Endothelial cell of umbilical vein (primary cell): ENCODE measurements around the gene ANKRD44. TPM values are rescaled to one million over a fixed set of nuclear protein-coding genes. Genes with fewer than 3 reads are reported as not detected.

ENCODE experiments used
- BruUV-seq: library from RNA; stranded (reverse); fragments of 400-500 nt; replicated peaks from 2 replicates; lab custom pipeline; 2021; lab: Mats Ljungman, UMichigan
- CTCF ChIA-PET: fragments of 300-600, 350-600 bp; sonication (Branson Sonifier 250); formaldehyde crosslinking; loops from one replicate; lab custom pipeline; 2021; ENCODE audit warnings: antibody characterized with exemption, inconsistent platforms; lab: Charles Lee
- POLR2A ChIA-PET: fragments of 300-600, 350-600 bp; sonication (Branson Sonifier 250); formaldehyde crosslinking; loops from one replicate; lab custom pipeline; 2021; ENCODE audit warnings: antibody characterized with exemption, inconsistent platforms; lab: Charles Lee
- DNase-seq: peaks from one replicate; pipeline ENCODE4 v3.0.0-alpha.2; 2011; ENCODE audit warnings: low read depth, low spot score
- FAIRE-seq: peaks from 2 replicates; lab custom pipeline; 2011; peaks lifted over from hg19 to GRCh38; lab: Jason Lieb, UNC
- H2AFZ ChIP-seq: 2 replicates; pipeline ENCODE4 v1.6.0; 2012; ENCODE audit warnings: low read depth, low read length, control low read depth, inconsistent platforms
- H3K27ac ChIP-seq: 2 replicates; pipeline ENCODE4 v1.5.1; 2011; ENCODE audit warnings: low read depth, mild to moderate bottlenecking, control low read depth, low read length, moderate library complexity; ENCODE audit not compliant: insufficient read depth
- H3K27me3 ChIP-seq, 2 experiments: 2 replicates each; pipeline versions ENCODE4 v1.6.0 to v1.6.1; 2011; ENCODE audit warnings: low read length in 2 of 2, mixed read lengths in 1 of 2; ENCODE audit not compliant: control insufficient read depth in 2 of 2, insufficient read depth in 2 of 2
- H3K36me3 ChIP-seq, 2 experiments: 2 replicates in 1 of 2; 3 replicates in 1 of 2; pipeline ENCODE4 v1.5.1; 2011; ENCODE audit warnings: low read length in 2 of 2, mild to moderate bottlenecking in 1 of 2, moderate library complexity in 1 of 2; ENCODE audit not compliant: control insufficient read depth in 2 of 2, insufficient read depth in 2 of 2; ENCODE audit errors: extremely low read depth in 1 of 2
- H3K4me1 ChIP-seq: 3 replicates; pipeline ENCODE4 v1.5.1; 2011; ENCODE audit warnings: mild to moderate bottlenecking, low read length; ENCODE audit not compliant: control insufficient read depth, insufficient read depth; ENCODE audit errors: extremely low read depth
- H3K4me2 ChIP-seq: 2 replicates; pipeline ENCODE4 v1.6.1; 2011; ENCODE audit warnings: low read length, control low read depth, mixed read lengths; ENCODE audit not compliant: insufficient read depth
- H3K4me3 ChIP-seq, 3 experiments: fragments of 200-600 bp in 1 of 3; sonication (generic), shearing (Covaris generic) in 1 of 3; replicated peaks in 1 of 3; 2 replicates each; pipeline ENCODE4 v1.5.1; 2011 to 2016; ENCODE audit warnings: control low read depth in 3 of 3, low read length in 3 of 3, mild to moderate bottlenecking in 2 of 3, inconsistent platforms in 1 of 3, low read depth in 1 of 3, moderate library complexity in 1 of 3; ENCODE audit not compliant: insufficient read depth in 1 of 3
- H3K79me2 ChIP-seq: 2 replicates; pipeline ENCODE4 v1.6.0; 2012; ENCODE audit warnings: low read length, inconsistent platforms; ENCODE audit not compliant: control insufficient read depth, insufficient read depth
- H3K9ac ChIP-seq: replicated peaks from 2 replicates; pipeline ENCODE3; 2011; ENCODE audit warnings: low read length, control low read depth; ENCODE audit not compliant: insufficient read depth; ENCODE audit errors: extremely low read depth
- H3K9me1 ChIP-seq: replicated peaks from 3 replicates; pipeline ENCODE4 v1.6.0; 2011; ENCODE audit warnings: mild to moderate bottlenecking, low read length; ENCODE audit not compliant: control insufficient read depth, insufficient read depth; ENCODE audit errors: extremely low read depth
- H3K9me3 ChIP-seq: replicated peaks from 2 replicates; pipeline ENCODE4 v1.5.1; 2012; ENCODE audit warnings: low read length, inconsistent platforms; ENCODE audit not compliant: control insufficient read depth, insufficient read depth
- H4K20me1 ChIP-seq: replicated peaks from 2 replicates; pipeline ENCODE3; 2011; ENCODE audit warnings: mild to moderate bottlenecking, low read length; ENCODE audit not compliant: control insufficient read depth, insufficient read depth; ENCODE audit errors: extremely low read depth
- EZH2 ChIP-seq: IDR thresholded peaks from 2 replicates; pipeline ENCODE4 v1.6.1; 2012; ENCODE audit warnings: borderline replicate concordance, low read depth, mild to moderate bottlenecking, moderate library complexity, low read length, inconsistent platforms; ENCODE audit not compliant: severe bottlenecking
- FOS ChIP-seq: IDR thresholded peaks from 2 replicates; pipeline ENCODE4 v1.6.1; 2011; ENCODE audit warnings: mild to moderate bottlenecking, low read length, moderate library complexity, borderline replicate concordance; ENCODE audit not compliant: insufficient read depth
- GATA2 ChIP-seq: IDR thresholded peaks from 2 replicates; pipeline ENCODE4 v1.7.0; 2011; ENCODE audit warnings: low read depth, mild to moderate bottlenecking, moderate library complexity, mixed read lengths, low read length; ENCODE audit not compliant: insufficient read length, insufficient read depth
- JUN ChIP-seq: IDR thresholded peaks from 2 replicates; pipeline ENCODE4 v1.6.1; 2011; ENCODE audit warnings: borderline replicate concordance, low read depth; ENCODE audit not compliant: insufficient read length, insufficient read depth
- MYC ChIP-seq: IDR thresholded peaks from one replicate; pipeline ENCODE4 v1.6.1; 2011; ENCODE audit warnings: mild to moderate bottlenecking, low read depth, low read length
- POLR2A ChIP-seq: IDR thresholded peaks from 2 replicates; pipeline ENCODE4 v1.6.1; 2012; ENCODE audit warnings: low read depth, mild to moderate bottlenecking, control low read depth, low read length
- POLR2AphosphoS5 ChIP-seq: IDR thresholded peaks from 2 replicates; pipeline ENCODE4 v1.6.1; 2012; ENCODE audit warnings: low read depth, mild to moderate bottlenecking, control low read depth, low read length, moderate library complexity; ENCODE audit not compliant: insufficient read depth
- dilution Hi-C: fragments of 300-500 bp; cut with MboI; formaldehyde crosslinking; loops from one replicate; pipeline ENCODE4 v1.15.0; 2019; ENCODE audit warnings: low sequenced_read_pairs; ENCODE audit not compliant: extremely low pct_ligation_motif_present
- intact Hi-C: fragments of 100-400 bp; cut with micrococcal nuclease; formaldehyde crosslinking; loops from one replicate; pipeline ENCODE4 v1.10.0; 2022
- polyA plus RNA-seq, 4 experiments: library from polyadenylated mRNA; depleted of rRNA in 3 of 4; stranded (reverse) in 3 of 4; unstranded in 1 of 4; fragments of >200 nt; gene quantifications; 2 replicates each; pipeline versions ENCODE4 v1.2.1 to v1.2.3, GENCODE V29; 2011 to 2012; ENCODE audit warnings: missing spikeins in 1 of 4
- total RNA-seq: library from RNA; stranded (reverse); gene quantifications from 2 replicates; pipeline ENCODE4 v1.2.3, GENCODE V29; 2021
- TF ChIP-seq, protein P1 (sequence below), 2 donors: IDR thresholded peaks; 1 replicate in 1 of 2; 2 replicates in 1 of 2; pipeline ENCODE4 v1.5.1; 2011; ENCODE audit warnings: low read length in 2 of 2, mild to moderate bottlenecking in 2 of 2, moderate library complexity in 2 of 2, control low read depth in 1 of 2, inconsistent platforms in 1 of 2, low read depth in 1 of 2; ENCODE audit not compliant: insufficient read depth in 1 of 2; ENCODE audit errors: extremely low read depth in 1 of 2
- TF ChIP-seq, protein P2 (sequence below): IDR thresholded peaks from 2 replicates; pipeline ENCODE4 v1.6.1; 2011; ENCODE audit not compliant: insufficient read depth, insufficient read length

The ANKRD44 gene
- total and polyA plus RNA-seq, 2 donors (not counting 3 experiments of a cell fraction or from before 2014, with no cell fraction given): 3.4 to 6.1 TPM

DNA sequence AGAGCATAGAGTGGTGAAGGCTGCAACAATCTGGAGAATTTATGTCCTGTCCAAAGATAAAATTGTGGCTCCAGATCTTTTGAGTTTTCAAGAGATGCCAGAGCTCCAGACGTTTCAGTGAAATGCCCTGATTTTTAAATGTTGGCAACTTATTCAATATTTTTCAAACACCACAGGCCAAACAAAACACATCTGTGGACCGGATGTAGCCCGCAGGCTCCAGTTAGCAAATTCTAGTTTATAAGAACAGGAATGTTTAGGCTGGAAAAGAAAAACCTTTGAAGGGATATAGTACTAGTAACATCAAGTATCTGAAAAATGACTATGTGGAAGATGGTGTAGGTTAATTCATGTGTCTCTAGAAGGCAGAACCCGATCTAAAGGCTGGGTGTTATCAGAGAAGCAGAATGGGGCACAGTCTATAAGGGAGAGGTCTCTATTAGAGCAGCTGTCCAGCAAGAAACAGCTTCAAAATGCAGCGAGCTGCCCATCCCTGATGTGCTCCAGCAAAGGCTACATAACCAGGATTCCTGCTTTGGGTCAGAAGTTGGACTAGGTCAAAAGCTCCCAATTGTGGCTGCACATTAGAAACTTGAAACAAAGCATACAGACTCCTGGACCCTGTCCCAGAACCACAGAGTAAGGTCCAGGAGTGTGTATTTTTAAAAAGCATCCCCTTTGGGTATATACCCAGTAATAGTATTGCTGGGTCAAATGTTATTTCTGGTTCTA lies 105.9 kb downstream of the ANKRD44 start:
- Histone ChIP-seq H3K4me3 (no peak overlapping the region), H3K27me3 (peaks cover 0 to 4% of the 10 kb centered on the region in 2 experiments), H2AFZ (no peak overlapping the region), H3K9me1 (no peaks in the 10 kb centered on the region), H3K27ac (no peak overlapping the region), H3K36me3 (no peaks in the 10 kb centered on the region), H3K79me2 (no peaks in the 10 kb centered on the region), H3K9me3 (no peaks in the 10 kb centered on the region), H3K4me1 (no peaks in the 10 kb centered on the region), H4K20me1 (no peaks in the 10 kb centered on the region), H3K4me2 (no peak overlapping the region), H3K9ac (no peak overlapping the region)
- BruUV-seq: no TSS peak
- dilution Hi-C loops (no loop called here), intact Hi-C loops (no loop called here)
- FAIRE-seq: no peak
- TF ChIP-seq POLR2A (no peak), EZH2 (no peak), JUN (no peak), MYC (no peak), FOS (no peak), GATA2 (no peak), POLR2AphosphoS5 (no peak)
- TF ChIP-seq, protein P1, sequence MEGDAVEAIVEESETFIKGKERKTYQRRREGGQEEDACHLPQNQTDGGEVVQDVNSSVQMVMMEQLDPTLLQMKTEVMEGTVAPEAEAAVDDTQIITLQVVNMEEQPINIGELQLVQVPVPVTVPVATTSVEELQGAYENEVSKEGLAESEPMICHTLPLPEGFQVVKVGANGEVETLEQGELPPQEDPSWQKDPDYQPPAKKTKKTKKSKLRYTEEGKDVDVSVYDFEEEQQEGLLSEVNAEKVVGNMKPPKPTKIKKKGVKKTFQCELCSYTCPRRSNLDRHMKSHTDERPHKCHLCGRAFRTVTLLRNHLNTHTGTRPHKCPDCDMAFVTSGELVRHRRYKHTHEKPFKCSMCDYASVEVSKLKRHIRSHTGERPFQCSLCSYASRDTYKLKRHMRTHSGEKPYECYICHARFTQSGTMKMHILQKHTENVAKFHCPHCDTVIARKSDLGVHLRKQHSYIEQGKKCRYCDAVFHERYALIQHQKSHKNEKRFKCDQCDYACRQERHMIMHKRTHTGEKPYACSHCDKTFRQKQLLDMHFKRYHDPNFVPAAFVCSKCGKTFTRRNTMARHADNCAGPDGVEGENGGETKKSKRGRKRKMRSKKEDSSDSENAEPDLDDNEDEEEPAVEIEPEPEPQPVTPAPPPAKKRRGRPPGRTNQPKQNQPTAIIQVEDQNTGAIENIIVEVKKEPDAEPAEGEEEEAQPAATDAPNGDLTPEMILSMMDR (IDR thresholded peaks at IDR 0.05; ENCODE audit: extremely low read depth in 1 of 2, insufficient read depth in 1 of 2, low read depth in 1 of 2, low read length in 2 of 2): no peak
- TF ChIP-seq, protein P2, sequence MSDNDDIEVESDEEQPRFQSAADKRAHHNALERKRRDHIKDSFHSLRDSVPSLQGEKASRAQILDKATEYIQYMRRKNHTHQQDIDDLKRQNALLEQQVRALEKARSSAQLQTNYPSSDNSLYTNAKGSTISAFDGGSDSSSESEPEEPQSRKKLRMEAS: no peak
- CTCF ChIA-PET: no interaction called here
- POLR2A ChIA-PET: no interaction called here
- no peak for DNase-seq
